SU-DHL-6 (cell line): ENCODE results near the gene AGAP1.

Experiments used
- H2AFZ ChIP-seq: fragments of 200-600 bp; sonication (generic); 2 replicates; pipeline ENCODE4 v1.6.1; 2014; ENCODE audit warnings: low read depth, mild to moderate bottlenecking, moderate library complexity, mixed read lengths, antibody characterized with exemption, low read length; ENCODE audit not compliant: severe bottlenecking
- H3F3A ChIP-seq: fragments of 200-600 bp; shearing (Covaris generic); 2 replicates; pipeline ENCODE4 v1.6.0; 2016; ENCODE audit warnings: antibody characterized with exemption, mild to moderate bottlenecking; ENCODE audit not compliant: insufficient read depth
- H3K27ac ChIP-seq: fragments of 200-600 bp; sonication (generic); 2 replicates; pipeline ENCODE4 v1.5.1; 2016; ENCODE audit warnings: low read depth, mild to moderate bottlenecking, low read length, moderate library complexity, mixed read lengths
- H3K27me3 ChIP-seq: fragments of 200-600 bp; sonication (generic), shearing (Covaris generic); 2 replicates; pipeline ENCODE4 v1.6.0; 2014; ENCODE audit warnings: mild to moderate bottlenecking, low read length
- H3K36me3 ChIP-seq: fragments of 200-600 bp; sonication (generic); 2 replicates; pipeline ENCODE4 v1.6.1; 2014; ENCODE audit warnings: mild to moderate bottlenecking, low read length, mixed read lengths
- H3K4me2 ChIP-seq: fragments of 300-600, 200-600 bp; shearing (Covaris generic), sonication (generic); 2 replicates; pipeline ENCODE4 v1.6.0; 2014; ENCODE audit warnings: low read length, low read depth, mild to moderate bottlenecking; ENCODE audit not compliant: poor library complexity, severe bottlenecking
- H3K4me3 ChIP-seq: fragments of 200-600 bp; sonication (generic); 2 replicates; pipeline ENCODE4 v1.5.1; 2014; ENCODE audit warnings: antibody characterized with exemption, low read length, mild to moderate bottlenecking, mixed read lengths; ENCODE audit not compliant: insufficient read depth, poor library complexity, severe bottlenecking
- H3K79me2 ChIP-seq: fragments of 200-600 bp; sonication (generic); 2 replicates; pipeline ENCODE4 v1.6.1; 2014; ENCODE audit warnings: mild to moderate bottlenecking, low read length, moderate library complexity; ENCODE audit not compliant: insufficient read depth
- H3K9ac ChIP-seq: fragments of 200-600 bp; sonication (generic); 2 replicates; pipeline ENCODE4 v1.7.0; 2014; ENCODE audit warnings: mild to moderate bottlenecking, low read length
- H3K9me2 ChIP-seq: fragments of 200-600 bp; sonication (generic); replicated peaks from 2 replicates; pipeline ENCODE4 v1.6.1; 2014; ENCODE audit warnings: low read length; ENCODE audit not compliant: insufficient read depth
- H3K9me3 ChIP-seq: fragments of 200-600 bp; sonication (generic); 2 replicates; pipeline ENCODE4 v1.6.1; 2014; ENCODE audit warnings: low read length, mixed read lengths; ENCODE audit not compliant: insufficient read depth
- H4K20me1 ChIP-seq: fragments of 200-600 bp; sonication (generic); 2 replicates; pipeline ENCODE4 v1.6.1; 2014; ENCODE audit warnings: low read depth, mild to moderate bottlenecking, antibody characterized with exemption, low read length, moderate library complexity, mixed read lengths
- CTCF ChIP-seq: fragments of 200-600 bp; sonication (generic); IDR thresholded peaks from one replicate; pipeline ENCODE4 v1.5.1; 2017; ENCODE audit warnings: antibody characterized with exemption, mild to moderate bottlenecking, low read length, moderate library complexity; ENCODE audit not compliant: insufficient read depth, poor library complexity, severe bottlenecking
- EZH2phosphoT487 ChIP-seq: fragments of 200-600 bp; sonication (generic), shearing (Covaris generic); conservative IDR thresholded peaks from 2 replicates; pipeline ENCODE4 v1.6.1; 2018; ENCODE audit warnings: mild to moderate bottlenecking, antibody characterized with exemption, low read length, moderate library complexity, mixed read lengths

AGAP1 gene

GRCh38 chr2:235740821-235741220 lies 247.0 kb downstream of the AGAP1 start:
- Histone ChIP-seq H3K9me3 (no peaks in the 10 kb centered on the region), H3K79me2 (no peaks in the 10 kb centered on the region), H3K9ac (no peak overlapping the region), H3K27ac (no peak overlapping the region), H3K36me3 (no peaks in the 10 kb centered on the region), H4K20me1 (no peaks in the 10 kb centered on the region), H3K4me2 (no peak overlapping the region), H3K4me3 (no peak overlapping the region), H3K27me3 (no peaks in the 10 kb centered on the region), H2AFZ (no peak overlapping the region), H3F3A (no peaks in the 10 kb centered on the region), H3K9me2 (no peaks in the 10 kb centered on the region)
- no peak for TF ChIP-seq EZH2phosphoT487

GRCh38 chr2:235744161-235744560 lies 250.3 kb downstream of the AGAP1 start:
- Histone ChIP-seq H3K79me2 (no peaks in the 10 kb centered on the region), H3K4me2 (no peak overlapping the region), H3K9ac (no peak overlapping the region), H3K36me3 (no peaks in the 10 kb centered on the region), H3K27ac (no peak overlapping the region), H3K4me3 (no peak overlapping the region), H2AFZ (no peak overlapping the region), H4K20me1 (no peaks in the 10 kb centered on the region), H3K9me3 (no peaks in the 10 kb centered on the region), H3K27me3 (no peaks in the 10 kb centered on the region), H3K9me2 (no peaks in the 10 kb centered on the region), H3F3A (no peaks in the 10 kb centered on the region)
- TF ChIP-seq EZH2phosphoT487 (no peak), CTCF (no peak)

GRCh38 chr2:235745597-235745996 lies 251.8 kb downstream of the AGAP1 start:
- no peak overlapping the region for H3K4me2 ChIP-seq
- no peak overlapping the region for H3K27ac ChIP-seq

More at GRCh38 chr2:235745597-235745996, 251.8 kb downstream of the AGAP1 start:
- Histone ChIP-seq H3K9ac (no peak overlapping the region), H3F3A (no peaks in the 10 kb centered on the region), H3K9me3 (no peaks in the 10 kb centered on the region), H3K36me3 (no peaks in the 10 kb centered on the region), H3K79me2 (no peaks in the 10 kb centered on the region), H3K27me3 (no peaks in the 10 kb centered on the region), H4K20me1 (no peaks in the 10 kb centered on the region), H2AFZ (no peak overlapping the region), H3K4me3 (no peak overlapping the region), H3K9me2 (no peaks in the 10 kb centered on the region)
- TF ChIP-seq CTCF = no peak
- no peak for TF ChIP-seq EZH2phosphoT487
